Measurements from ENCODE around the gene MYO1E.
"Not testable (repeated sequence)": the region's sequence is repeated elsewhere in the genome, so short reads cannot be mapped to it uniquely, and the experiment has no call there.

Gene MYO1E

GRCh38 chr15:59157840-59158700 is 214.6 kb downstream of the MYO1E start:
- DNase-seq: peak; percentile 60

GRCh38 chr15:59157396-59157795 is 215.3 kb downstream of the MYO1E start:
- no peak for DNase-seq

- no peak for DNase-seq
These were observed 217.2 kb downstream of the MYO1E start for GRCh38 chr15:59155431-59155830.

- DNase-seq: no peak
These were observed 218.4 kb downstream of the MYO1E start for GRCh38 chr15:59154243-59154642.

GRCh38 chr15:59153466-59153865 is 219.2 kb downstream of the MYO1E start:
- no peak for DNase-seq

- DNase-seq: no peak
These were observed 219.8 kb downstream of the MYO1E start for GRCh38 chr15:59152694-59153450.

GRCh38 chr15:59150185-59150584 is 222.5 kb downstream of the MYO1E start:
- DNase-seq: no peak

- DNase-seq: no peak
These were observed 224.4 kb downstream of the MYO1E start for GRCh38 chr15:59148153-59148833.

GRCh38 chr15:59147666-59148065 is 225.0 kb downstream of the MYO1E start:
- no peak for DNase-seq

GRCh38 chr15:59144594-59144993 is 228.1 kb downstream of the MYO1E start:
- DNase-seq: not testable (repeated sequence)

- no peak for DNase-seq
These were observed 229.4 kb downstream of the MYO1E start for GRCh38 chr15:59143281-59143680.

- DNase-seq: no peak
These were observed 232.0 kb downstream of the MYO1E start for GRCh38 chr15:59140422-59141226.

- no peak for DNase-seq
These were observed 234.4 kb downstream of the MYO1E start for GRCh38 chr15:59138243-59138642.

GRCh38 chr15:59137566-59137965 is 235.1 kb downstream of the MYO1E start:
- no peak for DNase-seq

- no peak for DNase-seq
These were observed 238.7 kb downstream of the MYO1E start for GRCh38 chr15:59133929-59134427.

- no peak for DNase-seq
These were observed 240.6 kb downstream of the MYO1E start for GRCh38 chr15:59131969-59132562.

- no peak for DNase-seq
These were observed 241.2 kb downstream of the MYO1E start for GRCh38 chr15:59131456-59131855.

GRCh38 chr15:59127255-59127654 is 245.4 kb downstream of the MYO1E start:
- DNase-seq: not testable (repeated sequence)

GRCh38 chr15:59125683-59126082 is 247.0 kb downstream of the MYO1E start:
- not testable (repeated sequence) for DNase-seq

- no peak for DNase-seq
These were observed 248.4 kb downstream of the MYO1E start for GRCh38 chr15:59124261-59124660.

GRCh38 chr15:59120937-59121336 is 251.7 kb downstream of the MYO1E start:
- no peak for DNase-seq

GRCh38 chr15:59119625-59120024 is 253.0 kb downstream of the MYO1E start:
- no peak for DNase-seq

Data from NCI-H526 treated with DMSO at 0.1 percent for 48 hours (cell line).